Skeletal muscle satellite cell (primary cell): ENCODE measurements around the gene PPP1R14B.

Source experiments
- H3K27me3 ChIP-seq: 2 replicates; pipeline ENCODE4 v1.7.0; 2013; ENCODE audit warnings: low read length; ENCODE audit not compliant: control insufficient read depth, insufficient read depth
- H3K36me3 ChIP-seq: 2 replicates; pipeline ENCODE4 v1.7.0; 2013; ENCODE audit warnings: mild to moderate bottlenecking, control low read depth, low read length; ENCODE audit not compliant: insufficient read depth
- H3K4me1 ChIP-seq: 2 replicates; pipeline ENCODE4 v1.7.0; 2013; ENCODE audit warnings: low read length; ENCODE audit not compliant: control insufficient read depth, insufficient read depth
- H3K4me2 ChIP-seq: 2 replicates; pipeline ENCODE4 v1.7.0; 2013; ENCODE audit warnings: mild to moderate bottlenecking, low read length
- H3K4me3 ChIP-seq: 2 replicates; pipeline ENCODE4 v1.7.0; 2013; ENCODE audit warnings: low read length
- H3K9ac ChIP-seq: 2 replicates; pipeline ENCODE4 v1.7.0; 2013; ENCODE audit warnings: mild to moderate bottlenecking, low read depth, low read length, moderate library complexity
- H3K9me3 ChIP-seq: replicated peaks from 2 replicates; pipeline ENCODE4 v1.7.0; 2013; ENCODE audit warnings: mild to moderate bottlenecking, control low read depth, low read length

PPP1R14B gene

DNA sequence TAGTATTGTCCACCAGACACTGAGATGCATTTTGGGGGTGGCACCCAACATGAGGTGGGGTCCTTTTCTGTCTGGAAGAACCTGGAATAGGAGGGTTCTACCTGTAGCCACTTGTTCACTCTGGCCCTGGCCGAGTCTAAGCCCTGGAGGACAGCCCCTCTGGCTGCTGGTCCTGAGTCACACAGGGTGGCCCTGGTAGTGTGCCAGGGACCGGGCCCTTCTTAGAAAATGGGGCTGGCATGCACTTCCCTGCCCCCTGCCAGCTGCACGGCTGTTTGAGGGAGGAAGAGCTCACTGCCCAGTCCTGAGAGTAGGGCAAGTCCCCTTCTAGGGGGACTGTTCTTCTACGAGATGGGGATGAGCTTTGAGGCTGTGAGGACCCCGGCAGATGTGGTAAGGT lies 6.7 kb upstream of the PPP1R14B start:
- peaks cover 18% of the 10 kb centered on the region for H3K4me1 ChIP-seq
- peak overlapping the region; percentile 88 for H3K4me2 ChIP-seq
- H3K36me3 ChIP-seq: peaks cover 38% of the 10 kb centered on the region
- H3K4me3 ChIP-seq: peak overlapping the region; percentile 92
- no peaks in the 10 kb centered on the region for H3K27me3 ChIP-seq
- no peaks in the 10 kb centered on the region for H3K9me3 ChIP-seq
- H3K9ac ChIP-seq: peak overlapping the region; percentile 32

DNA sequence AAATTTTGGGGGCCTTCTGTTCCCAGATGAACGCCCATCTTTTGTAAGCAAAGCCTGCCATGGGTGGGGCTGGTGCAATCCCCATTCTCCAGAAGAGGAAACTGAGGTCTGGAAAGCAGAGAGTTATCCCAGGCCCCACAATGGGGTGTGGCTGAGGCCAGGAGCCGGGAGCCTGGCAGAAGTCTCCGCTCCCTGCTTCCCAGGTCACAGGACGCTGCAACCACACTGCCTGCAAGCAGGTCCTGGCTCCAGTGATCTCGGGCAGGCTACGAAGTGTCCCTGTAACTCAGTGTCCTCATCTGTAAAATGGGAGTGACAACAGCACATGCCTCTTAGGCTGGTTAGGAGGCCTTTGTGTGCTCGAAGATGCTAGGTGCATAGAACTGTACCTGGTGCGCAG lies 6.3 kb upstream of the PPP1R14B start:
- peaks cover 18% of the 10 kb centered on the region for H3K4me1 ChIP-seq
- H3K9me3 ChIP-seq: no peaks in the 10 kb centered on the region
- no peaks in the 10 kb centered on the region for H3K27me3 ChIP-seq
- peak overlapping the region; percentile 92 for H3K4me3 ChIP-seq
- H3K4me2 ChIP-seq: peak overlapping the region; percentile 88
- peak overlapping the region; percentile 93 for H3K9ac ChIP-seq
- peaks cover 34% of the 10 kb centered on the region for H3K36me3 ChIP-seq

DNA sequence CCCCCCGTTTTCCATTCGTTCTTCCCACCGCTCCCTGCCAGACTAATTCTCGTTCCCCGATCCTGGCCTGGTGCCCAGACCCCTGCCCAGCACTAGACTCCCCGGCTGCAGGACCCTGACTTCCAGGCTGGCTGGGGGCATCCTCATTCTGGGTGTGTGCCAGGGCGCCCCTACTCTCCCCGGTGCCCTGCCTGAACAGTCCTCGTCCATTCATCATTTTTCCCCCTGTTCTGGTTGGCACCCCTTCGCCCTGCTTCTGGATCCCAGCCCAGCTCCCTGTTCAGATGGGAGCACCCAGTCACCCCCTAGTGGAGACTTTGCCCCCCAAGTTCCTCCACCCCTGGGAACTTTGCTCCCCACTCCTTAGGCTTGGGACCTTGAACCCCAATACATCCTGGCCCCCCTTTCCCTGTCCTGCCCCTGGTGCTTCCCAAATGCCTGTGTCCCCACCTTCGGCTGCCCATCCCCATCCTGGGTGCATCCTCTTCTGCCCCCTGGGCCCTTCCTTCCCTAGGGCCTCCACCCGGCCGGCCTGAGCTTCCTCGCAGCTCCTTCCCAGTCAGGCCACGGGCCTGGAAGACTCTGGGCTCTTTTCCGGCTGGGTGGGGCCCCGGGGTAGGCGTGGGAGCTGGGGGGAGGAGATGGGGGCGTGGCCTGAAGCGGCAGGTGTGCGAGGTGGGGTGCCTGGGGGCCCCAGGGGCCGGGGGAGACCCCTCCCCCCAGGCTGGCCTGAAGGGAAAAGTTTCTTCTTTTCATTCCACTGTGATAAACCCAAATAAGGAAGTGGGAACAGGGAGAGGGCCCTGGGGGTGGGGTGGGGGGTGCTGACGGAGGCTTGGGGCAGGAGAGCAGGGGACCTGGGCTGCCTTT lies 5.5 kb upstream of the PPP1R14B start:
- peak overlapping the region; percentile 92 for H3K4me3 ChIP-seq
- H3K4me1 ChIP-seq: peaks cover 24% of the 10 kb centered on the region
- H3K9me3 ChIP-seq: no peaks in the 10 kb centered on the region
- H3K4me2 ChIP-seq: peak overlapping the region; percentile 88
- H3K27me3 ChIP-seq: no peaks in the 10 kb centered on the region
- H3K9ac ChIP-seq: peak overlapping the region; percentile 93
- H3K36me3 ChIP-seq: peaks cover 30% of the 10 kb centered on the region

DNA sequence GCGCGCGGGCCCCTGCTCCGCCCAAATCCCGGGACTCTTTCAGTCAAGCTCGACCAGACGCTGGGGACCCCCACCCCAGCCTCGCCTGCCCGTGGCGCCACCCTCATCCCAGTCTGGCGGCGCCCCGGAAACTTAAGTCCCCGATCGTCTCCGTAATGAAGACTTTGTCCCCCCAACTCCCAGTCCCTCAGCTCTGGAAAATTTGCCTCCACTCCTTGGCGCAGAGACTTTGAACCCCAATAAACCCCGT lies 4.9 kb upstream of the PPP1R14B start:
- peaks cover 28% of the 10 kb centered on the region for H3K4me1 ChIP-seq

GRCh38 chr11:64251016-64251752 lies 4.4 kb upstream of the PPP1R14B start, which contains the start of gene PLCB3:
Gene PLCB3 (plus strand): TSS chr11:64251530. CDS start chr11:64251650, 120 bp downstream.
- peaks cover 22% of the 10 kb centered on the region for H3K36me3 ChIP-seq
- peak within 1 kb of the TSS; percentile 93 for H3K9ac ChIP-seq
- peak within 1 kb of the TSS; percentile 88 for H3K4me2 ChIP-seq
- peaks cover 28% of the 10 kb centered on the region for H3K4me1 ChIP-seq
- no peaks in the 10 kb centered on the region for H3K9me3 ChIP-seq
- H3K27me3 ChIP-seq: no peaks in the 10 kb centered on the region
- peak within 1 kb of the TSS; percentile 92 for H3K4me3 ChIP-seq

More for the DNA sequence above, 4.9 kb upstream of the PPP1R14B start:
- Histone ChIP-seq H3K4me3 (peak overlapping the region; percentile 92), H3K4me2 (peak overlapping the region; percentile 88), H3K9me3 (no peaks in the 10 kb centered on the region), H3K27me3 (no peaks in the 10 kb centered on the region), H3K9ac (peak overlapping the region; percentile 93), H3K36me3 (peaks cover 27% of the 10 kb centered on the region)

DNA sequence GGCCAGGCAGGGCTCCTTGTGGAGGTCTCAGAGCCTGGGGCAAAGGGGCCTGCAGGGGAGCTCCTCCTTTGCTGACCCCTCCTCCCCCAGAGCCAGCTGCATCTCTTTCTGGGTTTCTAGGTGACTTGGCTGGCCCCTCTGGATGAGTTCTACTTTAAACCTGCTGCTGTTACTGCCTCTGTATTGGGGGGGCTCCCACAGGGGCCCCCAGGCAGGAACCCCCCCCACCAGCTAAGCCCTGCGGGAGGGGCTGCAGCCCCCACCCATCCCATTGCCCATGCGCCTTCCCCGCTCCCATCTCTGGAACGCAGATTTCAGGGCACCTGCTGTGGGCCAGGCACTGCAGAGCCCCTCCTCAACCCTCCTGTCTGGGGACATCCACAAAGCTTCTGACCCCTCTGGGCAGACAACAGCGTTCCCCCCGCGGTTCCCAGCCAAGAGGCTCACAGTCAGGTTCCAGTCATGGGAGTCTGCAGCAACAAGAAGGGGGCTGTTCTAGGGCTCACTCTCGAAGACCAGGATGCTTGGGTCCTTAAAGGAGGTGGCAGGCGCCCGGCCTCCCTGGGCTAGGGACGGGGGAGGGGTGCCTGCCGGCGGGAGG lies 3.8 kb upstream of the PPP1R14B start:
- Histone ChIP-seq H3K4me3 (peak overlapping the region; percentile 92), H3K9ac (peak overlapping the region; percentile 62), H3K4me2 (peak overlapping the region; percentile 88), H3K27me3 (no peaks in the 10 kb centered on the region), H3K36me3 (peaks cover 15% of the 10 kb centered on the region), H3K9me3 (no peaks in the 10 kb centered on the region), H3K4me1 (peaks cover 28% of the 10 kb centered on the region)

GRCh38 chr11:64249563-64250414 lies 3.0 kb upstream of the PPP1R14B start:
- peaks cover 34% of the 10 kb centered on the region for H3K4me1 ChIP-seq

GRCh38 chr11:64249038-64249437 lies 2.3 kb upstream of the PPP1R14B start:
- no peaks in the 10 kb centered on the region for H3K9me3 ChIP-seq

More at GRCh38 chr11:64249563-64250414, 3.0 kb upstream of the PPP1R14B start:
- Histone ChIP-seq H3K4me2 (no peak overlapping the region), H3K9ac (no peak overlapping the region), H3K9me3 (no peaks in the 10 kb centered on the region), H3K36me3 (peaks cover 12% of the 10 kb centered on the region), H3K4me3 (no peak overlapping the region), H3K27me3 (no peaks in the 10 kb centered on the region)

DNA sequence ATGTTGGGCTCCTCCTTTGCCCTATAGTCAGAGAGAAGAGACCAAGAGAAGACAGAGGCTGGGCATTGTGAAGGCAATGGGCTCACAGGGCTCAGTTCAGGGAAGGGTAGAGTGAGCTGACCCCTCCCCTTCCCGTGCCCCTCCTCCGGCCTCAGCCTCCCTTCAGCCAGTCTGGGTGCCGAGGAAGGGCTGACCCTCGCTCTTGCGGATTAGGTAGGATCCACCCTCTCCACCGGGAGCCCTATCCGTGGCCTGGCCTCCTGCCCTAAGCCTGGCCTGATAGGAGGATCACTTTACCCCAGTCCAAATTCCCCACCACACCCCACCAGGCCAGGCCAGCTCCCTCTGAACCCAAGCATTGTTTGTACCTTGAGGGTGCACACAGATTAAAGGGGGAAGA lies 1.8 kb upstream of the PPP1R14B start:
- Histone ChIP-seq H3K4me3 (no peak overlapping the region), H3K4me2 (no peak overlapping the region), H3K9ac (no peak overlapping the region), H3K9me3 (no peaks in the 10 kb centered on the region), H3K4me1 (peaks cover 40% of the 10 kb centered on the region), H3K36me3 (peaks cover 10% of the 10 kb centered on the region), H3K27me3 (no peaks in the 10 kb centered on the region)

More at GRCh38 chr11:64249038-64249437, 2.3 kb upstream of the PPP1R14B start:
- peaks cover 38% of the 10 kb centered on the region for H3K4me1 ChIP-seq
- H3K36me3 ChIP-seq: peaks cover 8% of the 10 kb centered on the region
- no peaks in the 10 kb centered on the region for H3K27me3 ChIP-seq
- H3K4me2 ChIP-seq: no peak overlapping the region
- H3K4me3 ChIP-seq: no peak overlapping the region
- no peak overlapping the region for H3K9ac ChIP-seq

GRCh38 chr11:64247729-64248531 lies 1.2 kb upstream of the PPP1R14B start:
- H3K36me3 ChIP-seq: peaks cover 16% of the 10 kb centered on the region
- peak overlapping the region; percentile 100 for H3K4me3 ChIP-seq
- H3K4me1 ChIP-seq: peaks cover 40% of the 10 kb centered on the region
- no peaks in the 10 kb centered on the region for H3K27me3 ChIP-seq
- peak overlapping the region; percentile 85 for H3K9ac ChIP-seq
- peak overlapping the region; percentile 99 for H3K4me2 ChIP-seq
- no peaks in the 10 kb centered on the region for H3K9me3 ChIP-seq
